ENCODE results near the gene DUSP28. TPM values are rescaled to one million over a fixed set of nuclear protein-coding genes. Genes with fewer than 3 reads are reported as not detected.

Gene DUSP28
- total and polyA plus RNA-seq, 9 donors, result 2.7 to 9.9 (median 4.3) TPM

- H3K36me3 ChIP-seq, result no peaks in the 10 kb centered on the region
- DNase-seq, result no peak
- 93 to 96% (median 93%) methylated on average over 12 of the region's 12 CpGs for WGBS, 3 donors
Measured at GRCh38 chr2:240522406-240522805, 37.8 kb upstream of the DUSP28 start.

DNA sequence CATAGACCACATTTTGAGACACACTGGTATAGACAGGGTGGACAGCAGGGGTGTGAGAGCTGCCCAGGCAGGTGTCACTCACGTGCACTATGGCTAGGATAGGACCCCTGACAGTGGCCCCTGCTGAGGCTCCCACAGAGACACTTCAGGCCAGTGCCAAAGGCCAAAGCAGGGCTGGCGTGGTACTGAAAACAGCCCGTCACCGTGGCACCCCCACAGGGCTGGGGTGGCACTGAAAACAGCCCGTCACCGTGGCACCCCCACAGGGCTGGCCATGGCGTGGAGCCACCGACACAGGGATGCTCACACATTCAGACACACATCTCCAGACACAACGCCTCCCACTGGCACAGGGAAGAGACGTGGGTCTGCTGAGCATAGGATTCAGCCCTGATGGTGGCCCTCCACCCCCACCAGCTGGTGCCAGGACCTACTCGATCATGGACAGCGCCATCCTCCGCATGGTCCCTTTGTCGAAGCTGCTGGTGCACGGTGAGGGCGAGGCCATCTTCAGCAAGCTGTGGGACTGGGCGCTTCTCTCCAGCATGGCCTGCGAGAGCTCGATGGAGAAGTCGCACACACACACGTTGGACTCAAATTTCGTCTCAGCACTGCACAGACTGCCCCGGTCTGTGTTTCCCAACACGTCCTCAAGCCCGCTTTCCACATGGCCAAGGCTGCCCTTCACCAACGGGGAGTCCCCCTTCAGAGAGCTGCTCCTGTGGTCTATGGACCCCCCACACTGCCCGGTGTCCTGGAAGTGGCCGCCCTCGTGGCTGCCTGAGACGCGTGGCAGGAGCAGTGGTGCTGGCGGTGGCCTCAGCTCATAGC is 36.5 kb upstream of the DUSP28 start:
- no peak for TF ChIP-seq EP300 (IDR thresholded peaks at IDR 0.05)
- no peak for TF ChIP-seq CTCF (IDR thresholded peaks at IDR 0.05)
- no peak for TF ChIP-seq POLR2A (IDR thresholded peaks at IDR 0.05)
- H3K27me3 ChIP-seq, result no peaks in the 10 kb centered on the region
- H3K9me3 ChIP-seq, result no peaks in the 10 kb centered on the region
- H3K4me1 ChIP-seq (ENCODE audit: insufficient read depth), result no peaks in the 10 kb centered on the region
- intact Hi-C loops (cut with DNase I), result no loop called here
- H3K27ac ChIP-seq, result no peak overlapping the region
- H3K36me3 ChIP-seq, result no peaks in the 10 kb centered on the region
- DNase-seq, result no peak
- H3K4me3 ChIP-seq, result no peak overlapping the region
- WGBS, 3 donors, result 94 to 97% (median 95%) methylated on average over 32 of the region's 32 CpGs

More at GRCh38 chr2:240522406-240522805, 37.8 kb upstream of the DUSP28 start:
- H3K27me3 ChIP-seq, result no peaks in the 10 kb centered on the region
- intact Hi-C loops (cut with DNase I), result no loop called here
- H3K27ac ChIP-seq, result no peak overlapping the region
- H3K9me3 ChIP-seq, result no peaks in the 10 kb centered on the region
- TF ChIP-seq CTCF (IDR thresholded peaks at IDR 0.05) (no peak), POLR2A (IDR thresholded peaks at IDR 0.05) (no peak), EP300 (IDR thresholded peaks at IDR 0.05) (no peak)
- no peak overlapping the region for H3K4me3 ChIP-seq
- H3K4me1 ChIP-seq (ENCODE audit: insufficient read depth), result no peaks in the 10 kb centered on the region

- WGBS, 3 donors, result 92 to 95% (median 92%) methylated on average over 8 of the region's 8 CpGs
- intact Hi-C loops (cut with DNase I), result no loop called here
- Histone ChIP-seq H3K27me3 (no peaks in the 10 kb centered on the region), H3K9me3 (no peaks in the 10 kb centered on the region), H3K4me3 (no peak overlapping the region), H3K36me3 (no peaks in the 10 kb centered on the region), H3K4me1 (ENCODE audit: insufficient read depth) (no peaks in the 10 kb centered on the region), H3K27ac (no peak overlapping the region)
- no peak for DNase-seq
- TF ChIP-seq CTCF (IDR thresholded peaks at IDR 0.05) (no peak), POLR2A (IDR thresholded peaks at IDR 0.05) (no peak), EP300 (IDR thresholded peaks at IDR 0.05) (no peak)
Measured at GRCh38 chr2:240524963-240525718, 35.0 kb upstream of the DUSP28 start.

DNA sequence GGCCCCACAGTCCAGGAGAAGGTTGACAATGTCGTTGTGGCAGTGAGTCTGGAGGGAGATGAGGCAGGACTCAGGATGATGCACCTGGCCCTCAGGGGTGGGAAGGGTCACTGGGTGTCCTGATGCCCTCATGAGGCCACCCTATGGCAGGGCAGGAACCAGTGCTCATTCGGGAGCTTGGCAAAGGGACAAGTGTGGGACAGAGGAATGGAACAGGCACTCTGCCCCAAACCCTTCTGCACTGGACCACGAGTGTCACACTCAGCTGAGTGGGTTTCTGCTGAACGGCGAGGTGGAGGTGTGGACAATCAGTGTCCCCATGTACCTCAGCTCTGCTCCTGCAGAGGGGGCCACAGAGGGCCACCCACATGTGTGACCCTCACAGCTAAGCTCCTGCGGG is 34.4 kb upstream of the DUSP28 start:
- Histone ChIP-seq H3K4me3 (no peak overlapping the region), H3K27ac (no peak overlapping the region), H3K9me3 (no peaks in the 10 kb centered on the region), H3K36me3 (no peaks in the 10 kb centered on the region), H3K4me1 (ENCODE audit: insufficient read depth) (no peaks in the 10 kb centered on the region), H3K27me3 (no peaks in the 10 kb centered on the region)
- TF ChIP-seq POLR2A (IDR thresholded peaks at IDR 0.05) (no peak), EP300 (IDR thresholded peaks at IDR 0.05) (no peak), CTCF (IDR thresholded peaks at IDR 0.05) (no peak)
- 96 to 99% (median 98%) methylated on average over 6 of the region's 6 CpGs for WGBS, 3 donors
- DNase-seq, result no peak
- intact Hi-C loops (cut with DNase I), result no loop called here

All from ovary (tissue), 9 donors.